HG03342 (cell line): ENCODE results near the gene COL18A1.

Experiments used
- ATAC-seq: cut with Tn5 transposase; IDR thresholded peaks from one replicate; pipeline ENCODE4 v1.9.1; 2021; ENCODE audit warnings: mild to moderate bottlenecking, moderate library complexity; ENCODE audit not compliant: unreplicated experiment

COL18A1 gene

GRCh38 chr21:45412491-45412890, 7.5 kb downstream of the COL18A1 start:
- no peak for ATAC-seq

- no peak for ATAC-seq
Observed at GRCh38 chr21:45412909-45413611, 8.1 kb downstream of the COL18A1 start.

- ATAC-seq = no peak
Observed at GRCh38 chr21:45413922-45414321, 9.0 kb downstream of the COL18A1 start.

GRCh38 chr21:45414396-45415187, 9.6 kb downstream of the COL18A1 start:
- ATAC-seq = no peak

- no peak for ATAC-seq
Observed at GRCh38 chr21:45415188-45415942, 10.4 kb downstream of the COL18A1 start.

- ATAC-seq = no peak
Observed at GRCh38 chr21:45415943-45416611, 11.1 kb downstream of the COL18A1 start.

- no peak for ATAC-seq
Observed at GRCh38 chr21:45416620-45417019, 11.7 kb downstream of the COL18A1 start.

- ATAC-seq = no peak
Observed at GRCh38 chr21:45417256-45417950, 12.4 kb downstream of the COL18A1 start.

- no peak for ATAC-seq
Observed at GRCh38 chr21:45417951-45418300, 13.0 kb downstream of the COL18A1 start.

GRCh38 chr21:45418301-45419071, 13.5 kb downstream of the COL18A1 start:
- no peak for ATAC-seq

GRCh38 chr21:45419162-45419561, 14.2 kb downstream of the COL18A1 start:
- ATAC-seq = no peak

- ATAC-seq = no peak
Observed at GRCh38 chr21:45420061-45421041, 15.4 kb downstream of the COL18A1 start.

- ATAC-seq = no peak
Observed at GRCh38 chr21:45421071-45421845, 16.3 kb downstream of the COL18A1 start.

GRCh38 chr21:45421846-45422775, 17.1 kb downstream of the COL18A1 start:
- no peak for ATAC-seq

- no peak for ATAC-seq
Observed at GRCh38 chr21:45423201-45423955, 18.4 kb downstream of the COL18A1 start.
